Transverse colon (tissue), 4 donors: Measurements from ENCODE around the gene GOSR1. TPM values are rescaled to one million over a fixed set of nuclear protein-coding genes. Genes with fewer than 3 reads are reported as not detected.
"Not testable (repeated sequence)": the region's sequence is repeated elsewhere in the genome, so short reads cannot be mapped to it uniquely, and the experiment has no call there.

Source experiments
- DNase-seq: peaks from one replicate; pipeline ENCODE4 v3.0.0-alpha.2; 2019
- H3K27ac ChIP-seq, 4 donors: fragments of 200-600 bp; sonication (generic); 2 replicates each; pipeline ENCODE4 v1.5.1; 2016 to 2018; ENCODE audit warnings: inconsistent platforms in 4 of 4
- H3K27me3 ChIP-seq: fragments of 200-600 bp; sonication (generic); 2 replicates; pipeline ENCODE4 v1.5.1; 2017; ENCODE audit warnings: inconsistent platforms
- H3K36me3 ChIP-seq, 4 donors: fragments of 200-600 bp; sonication (generic); 2 replicates each; pipeline ENCODE4 v1.5.1; 2017 to 2019; ENCODE audit warnings: inconsistent platforms in 4 of 4
- H3K4me1 ChIP-seq, 4 donors: fragments of 200-600 bp; sonication (generic); 2 replicates each; pipeline ENCODE4 v1.5.1; 2017 to 2020; ENCODE audit warnings: inconsistent platforms in 4 of 4
- H3K4me3 ChIP-seq, 4 donors: fragments of 200-600 bp; sonication (generic); 1 replicate in 1 of 4; 2 replicates in 3 of 4; pipeline versions ENCODE4 v1.5.1 to v1.6.1; 2017 to 2019; ENCODE audit warnings: inconsistent platforms in 4 of 4
- H3K9me3 ChIP-seq, 2 donors: fragments of 200-600 bp; sonication (generic); 2 replicates each; pipeline ENCODE4 v1.5.1; 2017 to 2019; ENCODE audit warnings: inconsistent platforms in 2 of 2
- EP300 ChIP-seq: sonication (generic); formaldehyde crosslinking; IDR thresholded peaks from one replicate; pipeline ENCODE4 v1.6.1; 2017; ENCODE audit warnings: antibody characterized with exemption, low read depth
- POLR2A ChIP-seq: fragments of 450-650 bp; IDR thresholded peaks from one replicate; pipeline ENCODE4 v1.6.1; 2016; ENCODE audit warnings: antibody characterized with exemption, mild to moderate bottlenecking, moderate library complexity
- POLR2AphosphoS5 ChIP-seq, 3 donors: sonication (generic); formaldehyde crosslinking; IDR thresholded peaks; one replicate each; pipeline ENCODE4 v1.6.1; 2016; ENCODE audit warnings: antibody characterized with exemption in 3 of 3
- WGBS, 2 donors: methylation state at CpG; one replicate each; pipeline ENCODE4 v1.1.5; 2018; ENCODE audit warnings: low coverage in 1 of 2; 5-methylcytosine and 5-hydroxymethylcytosine counted together
- in situ Hi-C, 4 donors: fragments of 200-750 bp; cut with MboI; loops; one replicate each; pipeline versions ENCODE4 v1.15.0 to v1.15.1; 2017; ENCODE audit warnings: low sequenced_read_pairs in 3 of 4, low pct_ligation_motif_present in 1 of 4, low pct_unique_long_range_greater_than_20kb in 1 of 4
- intact Hi-C: fragments of 100-400 bp; cut with DNase I; formaldehyde crosslinking; loops from one replicate; pipeline ENCODE4 v1.15.1; 2023; ENCODE audit warnings: low total_unique reads
- total RNA-seq, 4 donors: library from RNA; depleted of rRNA; stranded (reverse); fragments of >200 nt; gene quantifications; one replicate each; pipeline ENCODE4 v1.1.0, GENCODE V29; 2016
- TF ChIP-seq, protein P1 (sequence below), 5 experiments: fragments of 200-600 bp in 3 of 5; fragments of 450-650 bp in 2 of 5; sonication (generic) in 3 of 5; IDR thresholded peaks; 1 replicate in 2 of 5; 2 replicates in 3 of 5; pipeline ENCODE4 v1.5.1; 2016 to 2017; ENCODE audit warnings: antibody characterized with exemption in 5 of 5, inconsistent platforms in 3 of 5, mild to moderate bottlenecking in 2 of 5, moderate library complexity in 1 of 5

Gene GOSR1
- total RNA-seq, 4 donors from 2014 or later: 27.3 to 56.1 (median 42.1) TPM

DNA sequence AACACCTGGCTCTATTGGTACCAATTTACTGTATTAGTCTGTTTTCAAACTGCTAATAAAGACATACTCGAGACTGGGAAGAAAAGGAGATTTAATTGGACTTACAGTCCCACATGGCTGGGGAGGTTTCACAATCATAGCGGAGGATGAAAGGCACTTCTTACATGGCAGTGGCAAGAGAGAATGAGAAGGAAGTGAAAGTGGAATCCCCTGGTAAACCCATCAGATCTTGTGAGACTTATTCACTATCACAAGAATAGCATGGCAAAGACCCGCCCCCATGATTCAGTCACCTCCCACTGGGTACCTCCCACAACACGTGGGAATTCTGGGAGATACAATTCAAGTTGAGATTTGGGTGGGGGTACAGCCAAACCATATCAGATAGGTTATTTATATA, 22.6 kb upstream of the GOSR1 start:
- Histone ChIP-seq H3K36me3 (peaks cover 0 to 34% (median 14%) of the 10 kb centered on the region in 4 donors), H3K27ac (no peak overlapping the region), H3K4me3 (no peak overlapping the region), H3K4me1 (no peaks in the 10 kb centered on the region), H3K9me3 (no peaks in the 10 kb centered on the region), H3K27me3 (no peaks in the 10 kb centered on the region)
- intact Hi-C loops (no loop called here), in situ Hi-C loops (no loop called here)
- no peak for DNase-seq
- TF ChIP-seq POLR2AphosphoS5 (IDR thresholded peaks at IDR 0.05) (no peak), EP300 (no peak)
- TF ChIP-seq, protein P1, sequence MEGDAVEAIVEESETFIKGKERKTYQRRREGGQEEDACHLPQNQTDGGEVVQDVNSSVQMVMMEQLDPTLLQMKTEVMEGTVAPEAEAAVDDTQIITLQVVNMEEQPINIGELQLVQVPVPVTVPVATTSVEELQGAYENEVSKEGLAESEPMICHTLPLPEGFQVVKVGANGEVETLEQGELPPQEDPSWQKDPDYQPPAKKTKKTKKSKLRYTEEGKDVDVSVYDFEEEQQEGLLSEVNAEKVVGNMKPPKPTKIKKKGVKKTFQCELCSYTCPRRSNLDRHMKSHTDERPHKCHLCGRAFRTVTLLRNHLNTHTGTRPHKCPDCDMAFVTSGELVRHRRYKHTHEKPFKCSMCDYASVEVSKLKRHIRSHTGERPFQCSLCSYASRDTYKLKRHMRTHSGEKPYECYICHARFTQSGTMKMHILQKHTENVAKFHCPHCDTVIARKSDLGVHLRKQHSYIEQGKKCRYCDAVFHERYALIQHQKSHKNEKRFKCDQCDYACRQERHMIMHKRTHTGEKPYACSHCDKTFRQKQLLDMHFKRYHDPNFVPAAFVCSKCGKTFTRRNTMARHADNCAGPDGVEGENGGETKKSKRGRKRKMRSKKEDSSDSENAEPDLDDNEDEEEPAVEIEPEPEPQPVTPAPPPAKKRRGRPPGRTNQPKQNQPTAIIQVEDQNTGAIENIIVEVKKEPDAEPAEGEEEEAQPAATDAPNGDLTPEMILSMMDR (IDR thresholded peaks at IDR 0.05): no peak
- WGBS, 2 donors: 83 to 88% methylated on average over 4 of the region's 4 CpGs

DNA sequence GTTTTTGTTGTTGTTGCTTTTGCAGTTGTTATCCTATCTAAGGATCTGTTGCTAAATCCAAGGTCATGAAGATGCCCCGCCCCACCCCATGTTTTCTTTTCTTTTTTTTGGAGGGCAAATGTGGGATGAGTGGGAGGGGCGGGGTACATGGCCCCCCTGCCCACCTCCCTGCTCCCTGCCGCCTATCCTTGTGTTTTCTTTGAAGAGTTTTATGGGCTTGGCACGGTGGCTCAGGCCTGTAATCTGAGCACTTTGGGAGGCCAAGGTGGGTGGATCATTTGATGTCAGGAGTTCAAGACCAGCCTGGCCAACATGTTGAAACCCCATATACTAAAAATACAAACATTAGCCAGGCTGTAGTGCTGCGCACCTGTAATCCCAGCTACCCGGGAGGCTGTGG, 18.8 kb upstream of the GOSR1 start:
- 89 to 100% methylated on average over 3 to 6 of the region's 6 CpGs for WGBS, 2 donors
- Histone ChIP-seq H3K9me3 (no peaks in the 10 kb centered on the region), H3K4me1 (no peaks in the 10 kb centered on the region), H3K36me3 (peaks cover 0 to 41% (median 17%) of the 10 kb centered on the region in 4 donors), H3K27ac (no peak overlapping the region), H3K4me3 (no peak overlapping the region), H3K27me3 (no peaks in the 10 kb centered on the region)
- intact Hi-C loops (no loop called here), in situ Hi-C loops (no loop called here)
- TF ChIP-seq POLR2A: no peak
- no peak for DNase-seq

GRCh38 chr17:30458797-30459413, 18.3 kb upstream of the GOSR1 start:
- H3K27ac ChIP-seq, H3K4me3 ChIP-seq, DNase-seq, intact Hi-C loops, in situ Hi-C loops, H3K27me3 ChIP-seq, H3K9me3 ChIP-seq, H3K4me1 ChIP-seq: not testable (repeated sequence)
- peaks cover 0 to 36% (median 15%) of the 10 kb centered on the region in 4 donors for H3K36me3 ChIP-seq
- WGBS, 2 donors: 88 to 98% methylated on average over 4 to 5 of the region's 5 CpGs

DNA sequence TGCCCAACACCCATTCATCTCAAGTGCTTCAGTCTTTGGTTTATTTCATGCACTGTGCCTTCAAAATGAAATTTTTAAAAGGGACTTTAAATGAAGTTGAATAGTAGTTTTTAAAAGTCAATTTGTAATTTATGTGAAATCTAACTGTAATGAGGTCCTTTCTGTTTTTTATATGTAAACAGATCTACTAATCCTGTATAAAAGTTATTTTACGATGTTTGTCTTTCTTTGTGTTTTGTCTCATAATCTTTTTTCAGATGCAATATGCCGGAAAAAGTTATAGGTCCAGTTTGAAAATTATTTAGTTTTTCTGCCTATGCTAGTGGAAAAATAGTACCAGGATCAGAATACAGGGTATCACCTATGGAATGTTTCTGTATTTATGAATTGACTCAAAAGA, 8.7 kb upstream of the GOSR1 start:
- peaks cover 8% of the 10 kb centered on the region for H3K27me3 ChIP-seq
- TF ChIP-seq POLR2A (no peak), POLR2AphosphoS5 (IDR thresholded peaks at IDR 0.05) (no peak), EP300 (no peak)
- TF ChIP-seq, protein P1 (IDR thresholded peaks at IDR 0.05): no peak
- in situ Hi-C loops (no loop called here), intact Hi-C loops (no loop called here)
- H3K4me3 ChIP-seq: no peak overlapping the region
- no peaks in the 10 kb centered on the region for H3K9me3 ChIP-seq
- peaks cover 0 to 15% (median 0%) of the 10 kb centered on the region in 4 donors for H3K36me3 ChIP-seq
- 69 to 76% methylated on average over 2 of the region's 2 CpGs for WGBS, 2 donors
- no peaks in the 10 kb centered on the region for H3K4me1 ChIP-seq
- no peak for DNase-seq
- H3K27ac ChIP-seq: no peak overlapping the region

- no peak for DNase-seq
- TF ChIP-seq POLR2A (no peak), EP300 (no peak), POLR2AphosphoS5 (IDR thresholded peaks at IDR 0.05) (no peak)
- TF ChIP-seq, protein P1 (IDR thresholded peaks at IDR 0.05): no peak
- no peak overlapping the region for H3K4me3 ChIP-seq
- peaks cover 0 to 9% (median 6%) of the 10 kb centered on the region in 4 donors for H3K4me1 ChIP-seq
- in situ Hi-C loops (no loop called here), intact Hi-C loops (no loop called here)
- no peak overlapping the region for H3K27ac ChIP-seq
- H3K36me3 ChIP-seq: no peaks in the 10 kb centered on the region
- peaks cover 8% of the 10 kb centered on the region for H3K27me3 ChIP-seq
- no peaks in the 10 kb centered on the region for H3K9me3 ChIP-seq
- WGBS, 2 donors: 71 to 75% methylated on average over 10 of the region's 10 CpGs
Measured at GRCh38 chr17:30472238-30472890, 4.8 kb upstream of the GOSR1 start.
